Mammary epithelial cell (primary cell): ENCODE data around the gene KSR2.

Source experiments
- EZH2 ChIP-seq: IDR thresholded peaks from 2 replicates; pipeline ENCODE4 v1.6.1; 2012; ENCODE audit warnings: low read length, inconsistent platforms, borderline replicate concordance
- TF ChIP-seq, protein P1 (sequence below), 2 donors: IDR thresholded peaks in 1 of 2; conservative IDR thresholded peaks in 1 of 2; 2 replicates each; pipeline ENCODE4 v1.5.1; 2011 to 2012; ENCODE audit warnings: inconsistent platforms in 2 of 2, low read length in 2 of 2, mild to moderate bottlenecking in 2 of 2, control low read depth in 1 of 2, low read depth in 1 of 2; ENCODE audit not compliant: insufficient read depth in 1 of 2; ENCODE audit errors: extremely low read depth in 1 of 2

DNA sequence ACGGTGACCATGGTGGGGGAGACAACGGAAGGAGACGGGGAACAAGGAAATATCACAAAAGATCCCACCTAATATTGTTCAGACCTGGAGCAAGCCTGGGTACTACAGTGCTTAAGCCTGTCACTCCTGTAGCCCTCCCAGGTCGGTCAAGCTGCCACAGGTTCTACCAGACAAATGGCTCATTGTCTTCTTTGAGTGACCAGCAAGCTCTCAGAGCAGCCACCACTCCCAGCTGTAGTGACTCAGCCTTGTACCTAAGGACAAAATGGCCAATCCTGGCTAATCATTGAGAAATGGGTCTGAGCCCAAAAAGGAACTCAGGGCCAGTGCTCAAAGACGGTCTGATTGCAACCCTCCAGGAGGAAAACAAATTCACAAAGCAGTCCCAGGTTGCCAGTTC is 368.9 kb downstream of the KSR2 start:
- TF ChIP-seq, protein P1, sequence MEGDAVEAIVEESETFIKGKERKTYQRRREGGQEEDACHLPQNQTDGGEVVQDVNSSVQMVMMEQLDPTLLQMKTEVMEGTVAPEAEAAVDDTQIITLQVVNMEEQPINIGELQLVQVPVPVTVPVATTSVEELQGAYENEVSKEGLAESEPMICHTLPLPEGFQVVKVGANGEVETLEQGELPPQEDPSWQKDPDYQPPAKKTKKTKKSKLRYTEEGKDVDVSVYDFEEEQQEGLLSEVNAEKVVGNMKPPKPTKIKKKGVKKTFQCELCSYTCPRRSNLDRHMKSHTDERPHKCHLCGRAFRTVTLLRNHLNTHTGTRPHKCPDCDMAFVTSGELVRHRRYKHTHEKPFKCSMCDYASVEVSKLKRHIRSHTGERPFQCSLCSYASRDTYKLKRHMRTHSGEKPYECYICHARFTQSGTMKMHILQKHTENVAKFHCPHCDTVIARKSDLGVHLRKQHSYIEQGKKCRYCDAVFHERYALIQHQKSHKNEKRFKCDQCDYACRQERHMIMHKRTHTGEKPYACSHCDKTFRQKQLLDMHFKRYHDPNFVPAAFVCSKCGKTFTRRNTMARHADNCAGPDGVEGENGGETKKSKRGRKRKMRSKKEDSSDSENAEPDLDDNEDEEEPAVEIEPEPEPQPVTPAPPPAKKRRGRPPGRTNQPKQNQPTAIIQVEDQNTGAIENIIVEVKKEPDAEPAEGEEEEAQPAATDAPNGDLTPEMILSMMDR (conservative IDR thresholded peaks at IDR 0.05 in 1 of 2, IDR thresholded peaks at IDR 0.05 in 1 of 2; ENCODE audit: extremely low read depth in 1 of 2, insufficient read depth in 1 of 2, low read depth in 1 of 2, low read length in 2 of 2) = no peak
- no peak for TF ChIP-seq EZH2
